ENCODE data around the gene PLPP3. TPM values are rescaled to one million over a fixed set of nuclear protein-coding genes. Genes with fewer than 3 reads are reported as not detected.

PLPP3 gene
- total RNA-seq, 6 experiments from 2014 or later: 47.8 to 118 (median 65.8) TPM

GRCh38 chr1:56573311-56573710 lies 6.1 kb downstream of the PLPP3 start:
- DNase-seq: no peak
- H3K27ac ChIP-seq: peak overlapping the region; percentile 47 to 97 (median 60)
- H3K36me3 ChIP-seq: no peaks in the 10 kb centered on the region
- intact Hi-C loops (cut with DNase I): no loop called here
- ATAC-seq: no peak
- TF ChIP-seq CTCF (IDR thresholded peaks at IDR 0.05) (peak in 1 of 4 donors; percentile 14), POLR2A (IDR thresholded peaks at IDR 0.05) (no peak)
- H3K4me3 ChIP-seq: peak overlapping the region in 1 of 3 donors; percentile 15
- peaks cover 0 to 75% (median 23%) of the 10 kb centered on the region in 4 donors for H3K4me1 ChIP-seq
- no peaks in the 10 kb centered on the region for H3K9me3 ChIP-seq
- H3K27me3 ChIP-seq: no peaks in the 10 kb centered on the region
- 16% methylated on average over 4 of the region's 4 CpGs for WGBS (ENCODE audit: insufficient coverage, low coverage, low lambda C conversion rate, missing lambda C conversion rate)

- intact Hi-C loops (cut with DNase I): no loop called here
- H3K36me3 ChIP-seq: no peaks in the 10 kb centered on the region
- ATAC-seq (peak in 1 of 4 donors; percentile 7), DNase-seq (no peak)
- no peak for TF ChIP-seq CTCF (IDR thresholded peaks at IDR 0.05)
- TF ChIP-seq POLR2A (IDR thresholded peaks at IDR 0.05): no peak
- peak overlapping the region in 1 of 3 donors; percentile 15 for H3K4me3 ChIP-seq
- H3K9me3 ChIP-seq: no peaks in the 10 kb centered on the region
- H3K27me3 ChIP-seq: no peaks in the 10 kb centered on the region
- 28% methylated on average over 3 of the region's 4 CpGs for WGBS (ENCODE audit: insufficient coverage, low coverage, low lambda C conversion rate, missing lambda C conversion rate)
- H3K4me1 ChIP-seq: peaks cover 0 to 79% (median 26%) of the 10 kb centered on the region in 4 donors
- H3K27ac ChIP-seq: peak overlapping the region; percentile 47 to 97 (median 60)
Measured at GRCh38 chr1:56572334-56573050, 6.9 kb downstream of the PLPP3 start.

GRCh38 chr1:56571448-56571847 lies 7.9 kb downstream of the PLPP3 start:
- Histone ChIP-seq H3K36me3 (no peaks in the 10 kb centered on the region), H3K27ac (peak overlapping the region; percentile 19 to 97 (median 47)), H3K9me3 (no peaks in the 10 kb centered on the region), H3K27me3 (no peaks in the 10 kb centered on the region), H3K4me3 (no peak overlapping the region), H3K4me1 (peaks cover 0 to 84% (median 28%) of the 10 kb centered on the region in 4 donors)
- TF ChIP-seq POLR2A (IDR thresholded peaks at IDR 0.05) (no peak), CTCF (IDR thresholded peaks at IDR 0.05) (no peak)
- WGBS (ENCODE audit: insufficient coverage, low coverage, low lambda C conversion rate, missing lambda C conversion rate): 8% methylated on average over 1 of the region's 1 CpG
- intact Hi-C loops (cut with DNase I): no loop called here
- no peak for ATAC-seq
- DNase-seq: no peak

GRCh38 chr1:56570924-56571372 lies 8.4 kb downstream of the PLPP3 start:
- WGBS (ENCODE audit: insufficient coverage, low coverage, low lambda C conversion rate, missing lambda C conversion rate): 24% methylated on average over 5 of the region's 5 CpGs
- Histone ChIP-seq H3K36me3 (no peaks in the 10 kb centered on the region), H3K4me1 (peaks cover 0 to 84% (median 28%) of the 10 kb centered on the region in 4 donors), H3K27me3 (no peaks in the 10 kb centered on the region), H3K9me3 (no peaks in the 10 kb centered on the region), H3K4me3 (no peak overlapping the region), H3K27ac (peak overlapping the region; percentile 19 to 97 (median 47))
- intact Hi-C loops (cut with DNase I): no loop called here
- DNase-seq (no peak), ATAC-seq (peak in 2 of 4 donors; percentile 10 to 21)
- TF ChIP-seq POLR2A (IDR thresholded peaks at IDR 0.05) (no peak), CTCF (IDR thresholded peaks at IDR 0.05) (no peak)

All from right lobe of liver (tissue), 6 donors.